Activated CD8-positive, alpha-beta T cell treated with anti-CD3 and anti-CD28 coated beads for 36 hours (primary cell): Measurements from ENCODE around the gene FRMPD2. TPM values are rescaled to one million over a fixed set of nuclear protein-coding genes. Genes with fewer than 3 reads are reported as not detected.

Experiments used
- ATAC-seq: fragments of 200-7000 bp; cut with Tn5 transposase; one replicate; pipeline ENCODE4 v1.10.0; 2021; ENCODE audit warnings: mild to moderate bottlenecking, moderate library complexity
- CTCF ChIA-PET: fragments of 350-600 bp; sonication (Branson Sonifier 250); formaldehyde crosslinking; loops from one replicate; lab custom pipeline; 2021; ENCODE audit warnings: antibody characterized with exemption; lab: Charles Lee
- POLR2A ChIA-PET: fragments of 350-600 bp; sonication (Branson Sonifier 250); formaldehyde crosslinking; loops from one replicate; lab custom pipeline; 2021; ENCODE audit warnings: antibody characterized with exemption; lab: Charles Lee
- DNase-seq: peaks from one replicate; pipeline ENCODE4 v3.0.0-alpha.2; 2020
- H3K27ac Mint-ChIP-seq: one replicate; pipeline ENCODE4 v1.8.0; 2021; ENCODE audit warnings: mild to moderate bottlenecking, mixed read lengths
- H3K27me3 Mint-ChIP-seq: one replicate; pipeline ENCODE4 v1.8.0; 2021; ENCODE audit warnings: mixed read lengths
- H3K36me3 Mint-ChIP-seq: one replicate; pipeline ENCODE4 v1.8.0; 2021; ENCODE audit warnings: low read depth, mixed read lengths
- H3K4me1 Mint-ChIP-seq: one replicate; pipeline ENCODE4 v1.8.0; 2021; ENCODE audit warnings: low read depth, mixed read lengths
- H3K4me3 Mint-ChIP-seq: one replicate; pipeline ENCODE4 v1.8.0; 2021; ENCODE audit warnings: mild to moderate bottlenecking, moderate library complexity, mixed read lengths
- H3K9me3 Mint-ChIP-seq: one replicate; pipeline ENCODE4 v1.8.0; 2021; ENCODE audit warnings: mixed read lengths
- intact Hi-C: fragments of 100-400 bp; cut with micrococcal nuclease; formaldehyde crosslinking; loops from one replicate; pipeline ENCODE4 v1.10.0; 2022
- total RNA-seq, 2 experiments: library from RNA; stranded (reverse); gene quantifications; one replicate each; pipeline ENCODE4 v1.2.3, GENCODE V29; 2021
- TF ChIP-seq, protein P1 (sequence below): fragments of 200-600 bp; IDR thresholded peaks from one replicate; pipeline ENCODE4 v1.8.0; 2022; ENCODE audit warnings: antibody characterized with exemption, mild to moderate bottlenecking

Gene FRMPD2
- total RNA-seq, 2 experiments from 2014 or later: not detected

DNA sequence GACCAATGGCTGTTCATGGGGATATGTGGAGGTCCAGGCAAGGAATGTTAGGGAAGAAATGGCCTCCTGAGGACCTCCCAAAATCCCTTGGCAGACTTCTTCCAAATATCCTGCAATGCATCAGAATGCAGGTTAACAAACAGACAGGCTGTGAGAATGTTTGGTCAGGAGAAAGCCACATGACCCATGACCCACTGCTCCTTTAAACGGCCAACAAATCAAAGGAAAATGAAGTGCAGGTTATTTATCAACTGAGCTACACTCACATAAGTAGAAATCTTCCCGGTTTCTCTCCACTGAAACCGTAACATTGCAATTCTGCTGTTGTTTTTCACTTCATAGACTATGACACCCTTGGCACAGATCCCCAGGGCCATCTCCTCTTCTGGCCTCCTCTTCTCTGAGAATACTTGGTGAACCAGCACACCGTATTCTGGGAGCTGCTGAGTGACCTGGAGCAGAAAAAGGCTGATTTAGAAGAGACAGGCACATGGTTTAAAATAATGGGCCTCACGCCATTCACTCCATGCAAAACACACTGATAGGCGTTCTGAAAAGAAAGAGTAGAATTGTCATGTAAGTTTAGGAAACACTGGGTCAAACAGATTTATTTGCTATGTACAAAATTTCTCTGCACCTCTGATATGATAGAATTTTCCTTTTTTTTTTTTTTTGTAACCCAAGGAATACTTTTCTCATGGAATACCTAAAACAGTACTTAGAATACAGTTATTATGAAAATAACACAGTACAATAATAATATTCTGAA is 67.8 kb downstream of the FRMPD2 start:
- POLR2A ChIA-PET: interaction anchor here (1.0 kb wide), 1 partner anchor 22 kb away, joined by 4 read pairs; no protein-coding TSS in a partner anchor
- DNase-seq (no peak), ATAC-seq (no peak)
- intact Hi-C loops: no loop called here
- Mint-ChIP-seq H3K36me3 (no peaks in the 10 kb centered on the region), H3K4me1 (no peaks in the 10 kb centered on the region), H3K27ac (no peak overlapping the region), H3K9me3 (no peaks in the 10 kb centered on the region), H3K4me3 (no peak overlapping the region), H3K27me3 (no peaks in the 10 kb centered on the region)
- CTCF ChIA-PET: interaction anchor here (2.6 kb wide), 1 partner anchor 9 kb away, joined by 7 read pairs; no protein-coding TSS in a partner anchor
- TF ChIP-seq, protein P1, sequence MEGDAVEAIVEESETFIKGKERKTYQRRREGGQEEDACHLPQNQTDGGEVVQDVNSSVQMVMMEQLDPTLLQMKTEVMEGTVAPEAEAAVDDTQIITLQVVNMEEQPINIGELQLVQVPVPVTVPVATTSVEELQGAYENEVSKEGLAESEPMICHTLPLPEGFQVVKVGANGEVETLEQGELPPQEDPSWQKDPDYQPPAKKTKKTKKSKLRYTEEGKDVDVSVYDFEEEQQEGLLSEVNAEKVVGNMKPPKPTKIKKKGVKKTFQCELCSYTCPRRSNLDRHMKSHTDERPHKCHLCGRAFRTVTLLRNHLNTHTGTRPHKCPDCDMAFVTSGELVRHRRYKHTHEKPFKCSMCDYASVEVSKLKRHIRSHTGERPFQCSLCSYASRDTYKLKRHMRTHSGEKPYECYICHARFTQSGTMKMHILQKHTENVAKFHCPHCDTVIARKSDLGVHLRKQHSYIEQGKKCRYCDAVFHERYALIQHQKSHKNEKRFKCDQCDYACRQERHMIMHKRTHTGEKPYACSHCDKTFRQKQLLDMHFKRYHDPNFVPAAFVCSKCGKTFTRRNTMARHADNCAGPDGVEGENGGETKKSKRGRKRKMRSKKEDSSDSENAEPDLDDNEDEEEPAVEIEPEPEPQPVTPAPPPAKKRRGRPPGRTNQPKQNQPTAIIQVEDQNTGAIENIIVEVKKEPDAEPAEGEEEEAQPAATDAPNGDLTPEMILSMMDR: no peak

DNA sequence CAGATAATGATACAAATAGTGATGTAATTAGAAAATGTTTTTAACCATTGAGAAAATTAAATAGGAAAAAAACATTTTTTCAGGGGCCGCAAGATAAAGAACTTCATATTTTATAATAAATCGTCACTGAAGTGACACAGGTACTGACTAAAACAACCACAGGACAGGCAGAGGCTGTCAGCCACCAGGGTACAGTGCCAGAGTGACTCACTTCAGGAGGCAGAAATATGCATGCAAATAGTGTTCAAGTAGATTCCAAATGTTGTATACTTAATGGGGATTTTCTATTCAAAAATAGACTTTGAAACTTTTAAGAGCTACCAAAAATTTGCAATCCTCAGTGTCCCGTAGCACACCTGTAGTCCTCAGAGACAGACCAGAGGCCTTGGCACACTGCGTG is 68.6 kb downstream of the FRMPD2 start:
- ChIA-PET CTCF (interaction anchor here (2.6 kb wide), 1 partner anchor 9 kb away, joined by 7 read pairs; no protein-coding TSS in a partner anchor), POLR2A (interaction anchor here (1.0 kb wide), 1 partner anchor 22 kb away, joined by 4 read pairs; no protein-coding TSS in a partner anchor)
- TF ChIP-seq, protein P1: no peak
- Mint-ChIP-seq H3K27me3 (no peaks in the 10 kb centered on the region), H3K4me3 (no peak overlapping the region), H3K36me3 (no peaks in the 10 kb centered on the region), H3K4me1 (no peaks in the 10 kb centered on the region), H3K9me3 (no peaks in the 10 kb centered on the region), H3K27ac (no peak overlapping the region)
- intact Hi-C loops: no loop called here
- DNase-seq (no peak), ATAC-seq (no peak)

DNA sequence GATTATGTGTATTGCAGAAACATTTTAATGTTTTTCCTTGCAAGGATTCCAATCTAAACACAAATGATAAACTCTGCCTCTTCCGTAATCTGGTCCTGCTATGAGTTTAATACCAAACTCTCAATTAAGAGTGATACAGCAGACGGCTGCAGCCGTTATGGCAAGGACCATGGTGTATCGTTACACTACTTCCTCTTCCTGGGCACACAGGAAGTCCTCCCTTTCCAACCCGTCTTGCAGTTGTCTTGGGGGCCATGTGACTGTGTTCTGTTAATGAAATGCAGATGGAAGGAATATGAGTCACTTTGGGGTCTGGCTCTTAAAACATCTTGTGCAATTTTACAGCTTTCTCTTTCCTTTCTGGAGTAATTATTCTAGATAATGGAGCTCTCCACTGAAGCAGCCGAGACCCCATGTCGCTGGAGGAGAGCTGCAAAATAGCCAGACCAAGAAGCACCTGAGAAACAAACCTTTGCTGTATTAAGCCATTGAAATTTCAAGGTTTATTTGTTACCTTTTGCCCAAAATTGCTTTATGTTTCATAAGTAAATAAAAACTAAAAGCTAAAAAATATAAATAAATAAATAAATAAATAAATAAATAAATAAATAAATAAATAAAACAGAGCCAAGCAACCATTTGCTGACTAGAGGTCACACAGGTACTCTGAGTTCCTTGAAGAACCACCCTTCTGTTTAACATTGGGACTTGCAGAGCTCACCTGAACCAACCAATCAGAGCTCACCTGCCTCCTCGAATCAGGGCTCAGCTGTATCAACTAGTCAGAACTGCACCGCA is 74.7 kb downstream of the FRMPD2 start:
- H3K4me1 Mint-ChIP-seq: no peaks in the 10 kb centered on the region
- no peak overlapping the region for H3K4me3 Mint-ChIP-seq
- no peaks in the 10 kb centered on the region for H3K9me3 Mint-ChIP-seq
- POLR2A ChIA-PET: no interaction called here
- peak; percentile 37 for ATAC-seq
- no peak for DNase-seq
- no peaks in the 10 kb centered on the region for H3K27me3 Mint-ChIP-seq
- no peak overlapping the region for H3K27ac Mint-ChIP-seq
- TF ChIP-seq, protein P1: no peak
- CTCF ChIA-PET: interaction anchor here (0.8 kb wide), 1 partner anchor 15 kb away, joined by 4 read pairs; no protein-coding TSS in a partner anchor
- no peaks in the 10 kb centered on the region for H3K36me3 Mint-ChIP-seq
- intact Hi-C loops: no loop called here

DNA sequence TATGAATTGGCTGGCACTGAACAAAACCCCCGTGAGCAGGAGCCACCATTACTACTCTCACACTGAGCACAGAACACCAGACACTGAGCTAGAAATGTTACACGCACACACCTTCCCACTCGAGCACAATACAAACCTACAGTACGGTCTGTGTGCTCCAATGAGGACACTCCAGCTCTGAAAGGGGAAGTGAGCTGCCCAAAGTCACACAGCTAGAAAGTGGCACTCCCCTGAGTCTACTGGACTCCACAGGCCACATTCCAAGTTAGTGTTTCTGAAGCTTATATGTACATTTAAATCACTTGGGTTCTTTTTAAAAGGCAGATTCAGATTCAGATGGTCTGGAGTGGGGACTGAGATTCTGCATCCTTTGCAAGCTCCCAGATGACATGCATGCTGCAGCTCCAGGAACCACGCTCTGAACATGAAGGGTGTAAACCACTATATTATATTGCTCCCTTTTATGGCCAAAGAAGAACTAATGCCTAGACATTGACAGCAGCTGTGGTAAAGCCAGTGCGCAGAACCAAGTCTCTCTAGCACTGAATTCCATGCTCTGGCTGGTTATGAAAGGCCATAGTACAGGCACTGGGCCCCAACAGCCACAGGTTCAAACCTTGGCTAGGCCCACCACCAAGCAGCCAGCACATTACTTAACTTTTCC is 77.1 kb downstream of the FRMPD2 start:
- ATAC-seq: no peak
- Mint-ChIP-seq H3K36me3 (no peaks in the 10 kb centered on the region), H3K27ac (no peak overlapping the region), H3K4me3 (no peak overlapping the region), H3K27me3 (no peaks in the 10 kb centered on the region), H3K9me3 (no peaks in the 10 kb centered on the region), H3K4me1 (no peaks in the 10 kb centered on the region)
- ChIA-PET CTCF (no interaction called here), POLR2A (no interaction called here)
- intact Hi-C loops: no loop called here
- DNase-seq: no peak
- TF ChIP-seq, protein P1: no peak
